WTC11 (cell line): ENCODE data around the gene KSR2.

Experiments used
- FOXJ3 ChIP-seq: sonication (generic); formaldehyde crosslinking; IDR thresholded peaks from 2 replicates; pipeline ENCODE4 v1.9.0; 2021; ENCODE audit warnings: missing genetic modification reagents, mild to moderate bottlenecking, borderline replicate concordance
- PRDM15 ChIP-seq: sonication (generic); formaldehyde crosslinking; IDR thresholded peaks from 2 replicates; pipeline ENCODE4 v1.8.0; 2022; ENCODE audit warnings: missing genetic modification reagents
- SP1 ChIP-seq: sonication (generic); formaldehyde crosslinking; conservative IDR thresholded peaks from 2 replicates; pipeline ENCODE4 v1.8.1; 2022; ENCODE audit warnings: missing genetic modification reagents

GRCh38 chr12:117975006-117975405, 6.2 kb upstream of the KSR2 start:
- TF ChIP-seq PRDM15 (no peak), FOXJ3 (CRISPR knock-in tag) (no peak), SP1 (CRISPR knock-in tag) (no peak)
